Hepatocyte (in vitro differentiated cells): ENCODE results near the gene ZNF488. TPM values are rescaled to one million over a fixed set of nuclear protein-coding genes. Genes with fewer than 3 reads are reported as not detected.

Experiments
- DNase-seq: peaks from one replicate; pipeline ENCODE4 v3.0.0-alpha.2; 2016; ENCODE audit warnings: low spot score
- H2AFZ ChIP-seq: fragments of 200-600 bp; sonication (generic); 2 replicates; pipeline ENCODE4 v1.6.0; 2016; ENCODE audit warnings: antibody characterized with exemption, mild to moderate bottlenecking
- H3K27ac ChIP-seq: fragments of 200-600 bp; sonication (generic); 2 replicates; pipeline ENCODE4 v1.5.1; 2016; ENCODE audit warnings: mild to moderate bottlenecking
- H3K27me3 ChIP-seq: fragments of 200-600 bp; sonication (generic); 2 replicates; pipeline ENCODE4 v1.6.1; 2016
- H3K36me3 ChIP-seq: fragments of 200-600 bp; sonication (generic); replicated peaks from 2 replicates; pipeline ENCODE4 v1.5.1; 2016; ENCODE audit warnings: low read depth; ENCODE audit not compliant: insufficient read depth
- H3K4me1 ChIP-seq: fragments of 200-600 bp; sonication (generic); 2 replicates; pipeline ENCODE4 v1.5.1; 2016; ENCODE audit warnings: mild to moderate bottlenecking, moderate library complexity; ENCODE audit not compliant: insufficient read depth
- H3K4me2 ChIP-seq: fragments of 200-600 bp; sonication (generic); 2 replicates; pipeline ENCODE4 v1.6.0; 2016
- H3K4me3 ChIP-seq: fragments of 200-600 bp; sonication (generic); 2 replicates; pipeline ENCODE4 v1.5.1; 2016; ENCODE audit warnings: mild to moderate bottlenecking
- H3K79me2 ChIP-seq: fragments of 200-600 bp; sonication (generic); 2 replicates; pipeline ENCODE4 v1.6.0; 2017; ENCODE audit warnings: mild to moderate bottlenecking
- H3K9me2 ChIP-seq: fragments of 200-600 bp; sonication (generic); replicated peaks from 2 replicates; pipeline ENCODE4 v1.6.0; 2017; ENCODE audit warnings: mild to moderate bottlenecking; ENCODE audit not compliant: insufficient read depth
- H3K9me3 ChIP-seq: fragments of 200-600 bp; sonication (generic); 2 replicates; pipeline ENCODE4 v1.5.1; 2016; ENCODE audit warnings: low read depth, mild to moderate bottlenecking
- H4K20me1 ChIP-seq: fragments of 200-600 bp; sonication (generic); 2 replicates; pipeline ENCODE4 v1.6.0; 2016; ENCODE audit warnings: mild to moderate bottlenecking; ENCODE audit not compliant: insufficient read depth, poor library complexity, severe bottlenecking
- CTCF ChIP-seq: fragments of 200-600 bp; sonication (generic); IDR thresholded peaks from 2 replicates; pipeline ENCODE4 v1.5.1; 2016; ENCODE audit warnings: antibody characterized with exemption, mild to moderate bottlenecking; ENCODE audit not compliant: poor library complexity
- EZH2 ChIP-seq: fragments of 200-600 bp; sonication (generic); IDR thresholded peaks from 2 replicates; pipeline ENCODE4 v1.6.1; 2016; ENCODE audit warnings: antibody characterized with exemption, mild to moderate bottlenecking, borderline replicate concordance
- EZH2phosphoT487 ChIP-seq: fragments of 200-600 bp; sonication (generic); IDR thresholded peaks from one replicate; pipeline ENCODE4 v1.6.1; 2018; ENCODE audit warnings: antibody characterized with exemption, mild to moderate bottlenecking, low read depth, moderate library complexity; ENCODE audit not compliant: unreplicated experiment, severe bottlenecking
- WGBS: methylation state at CpG from one replicate; pipeline ENCODE4 v1.1.6; 2016; ENCODE audit warnings: low lambda C conversion rate; ENCODE audit errors: missing lambda C conversion rate; 5-methylcytosine and 5-hydroxymethylcytosine counted together
- polyA plus RNA-seq: library from polyadenylated mRNA; unstranded; fragments of >200 nt; fragmentation: Nextera tagmentation; extraction: Ambion mirVana; gene quantifications from 2 replicates; pipeline ENCODE4 v1.2.1, GENCODE V29; 2016
- total RNA-seq: library from RNA; depleted of rRNA; stranded (reverse); fragments of >200 nt; gene quantifications from 2 replicates; pipeline ENCODE4 v1.2.3, GENCODE V29; 2014

ZNF488 gene
- total and polyA plus RNA-seq, 2 experiments from 2014 or later, result 1.2 to 2.5 TPM

GRCh38 chr10:47360419-47361040 lies 23.6 kb downstream of the ZNF488 start:
- Histone ChIP-seq H3K4me2 (no peak overlapping the region), H2AFZ (no peak overlapping the region), H3K79me2 (no peaks in the 10 kb centered on the region), H3K27me3 (no peaks in the 10 kb centered on the region), H4K20me1 (no peaks in the 10 kb centered on the region), H3K36me3 (no peaks in the 10 kb centered on the region), H3K4me1 (no peaks in the 10 kb centered on the region), H3K4me3 (no peak overlapping the region), H3K27ac (no peak overlapping the region), H3K9me2 (no peaks in the 10 kb centered on the region), H3K9me3 (no peaks in the 10 kb centered on the region)
- DNase-seq, result no peak
- 83% methylated on average over 14 of the region's 14 CpGs for WGBS
- TF ChIP-seq CTCF (no peak), EZH2phosphoT487 (no peak), EZH2 (no peak)

GRCh38 chr10:47359626-47360418 lies 24.3 kb downstream of the ZNF488 start:
- Histone ChIP-seq H3K4me3 (no peak overlapping the region), H2AFZ (no peak overlapping the region), H3K4me2 (no peak overlapping the region), H3K27me3 (no peaks in the 10 kb centered on the region), H3K27ac (no peak overlapping the region), H3K79me2 (no peaks in the 10 kb centered on the region), H3K9me3 (no peaks in the 10 kb centered on the region), H3K9me2 (no peaks in the 10 kb centered on the region), H3K36me3 (no peaks in the 10 kb centered on the region), H4K20me1 (no peaks in the 10 kb centered on the region), H3K4me1 (no peaks in the 10 kb centered on the region)
- DNase-seq, result no peak
- 90% methylated on average over 4 of the region's 4 CpGs for WGBS
- no peak for TF ChIP-seq EZH2phosphoT487
- no peak for TF ChIP-seq CTCF
- TF ChIP-seq EZH2, result no peak

- DNase-seq, result no peak
- Histone ChIP-seq H3K36me3 (no peaks in the 10 kb centered on the region), H3K4me1 (no peaks in the 10 kb centered on the region), H3K9me3 (no peaks in the 10 kb centered on the region), H3K4me3 (no peak overlapping the region), H4K20me1 (no peaks in the 10 kb centered on the region), H3K4me2 (no peak overlapping the region), H2AFZ (no peak overlapping the region), H3K27ac (no peak overlapping the region), H3K27me3 (no peaks in the 10 kb centered on the region), H3K9me2 (no peaks in the 10 kb centered on the region), H3K79me2 (no peaks in the 10 kb centered on the region)
- WGBS, result 92% methylated on average over 2 of the region's 2 CpGs
- TF ChIP-seq EZH2 (no peak), EZH2phosphoT487 (no peak), CTCF (no peak)
Measured at GRCh38 chr10:47359101-47359500, 25.0 kb downstream of the ZNF488 start.
